Endometrial microvascular endothelial cells (primary cell): ENCODE results near the gene GALM. TPM values are rescaled to one million over a fixed set of nuclear protein-coding genes. Genes with fewer than 3 reads are reported as not detected.
"Not testable (repeated sequence)": the region's sequence is repeated elsewhere in the genome, so short reads cannot be mapped to it uniquely, and the experiment has no call there.

ENCODE experiments used
- in situ Hi-C: cut with HindIII; loops from 2 replicates; pipeline ENCODE4 v1.10.0; 2017; ENCODE audit warnings: low sequenced_read_pairs, low pct_unique_long_range_greater_than_20kb; ENCODE audit errors: inconsistent ontology term
- total RNA-seq: library from RNA; depleted of rRNA; stranded (reverse); fragments of >200 nt; gene quantifications from one replicate; pipeline ENCODE4 v1.2.3, GENCODE V29; 2015; ENCODE audit errors: inconsistent ontology term

GALM gene
- total RNA-seq, 1 donor from 2014 or later = 9.8 TPM

GRCh38 chr2:38643683-38644511, 22.0 kb upstream of the GALM start:
- in situ Hi-C loops = not testable (repeated sequence)

- in situ Hi-C loops = no loop called here
Observed at GRCh38 chr2:38648107-38648761, 17.7 kb upstream of the GALM start.

GRCh38 chr2:38649176-38649728, 16.7 kb upstream of the GALM start:
- in situ Hi-C loops = no loop called here

DNA sequence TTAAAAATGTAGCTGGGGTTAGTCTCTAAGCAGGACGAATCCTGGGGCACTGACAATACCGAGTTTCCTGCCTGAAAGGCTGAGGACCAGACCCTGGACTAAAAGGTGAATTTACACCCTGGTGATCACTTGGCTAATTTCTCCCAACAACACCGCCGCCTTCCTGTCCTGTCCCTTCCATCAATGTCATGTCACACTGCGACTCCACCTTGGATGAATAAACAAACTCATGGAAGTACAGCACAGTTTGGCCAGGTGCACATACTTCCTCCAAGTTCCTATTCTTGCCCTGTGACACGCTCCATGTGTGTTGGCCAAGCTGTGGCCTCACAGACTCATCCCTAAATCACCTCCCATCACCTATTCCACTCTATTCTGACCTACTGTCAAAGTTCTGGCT, 15.9 kb upstream of the GALM start:
- in situ Hi-C loops = no loop called here

DNA sequence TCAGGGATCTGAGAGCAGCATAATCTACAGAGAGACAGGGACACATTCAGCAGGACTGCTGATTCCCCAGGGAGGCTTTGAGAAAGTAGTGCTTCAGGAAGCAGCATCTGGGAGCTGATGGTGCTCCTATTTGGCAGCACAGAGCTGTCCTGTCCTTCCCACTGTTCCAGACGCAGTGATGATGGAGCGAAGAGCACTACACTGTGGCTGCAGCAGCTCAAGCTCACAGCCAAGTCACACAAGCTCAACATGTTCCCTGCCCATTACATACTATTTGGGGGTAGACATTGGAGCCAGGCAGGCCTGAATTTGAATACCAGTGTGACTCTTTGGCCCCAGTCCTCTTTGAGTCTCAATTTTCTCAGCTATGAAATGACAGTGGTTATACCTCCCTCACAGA, 15.2 kb upstream of the GALM start:
- in situ Hi-C loops = no loop called here

GRCh38 chr2:38652431-38653273, 13.3 kb upstream of the GALM start:
- in situ Hi-C loops = no loop called here

DNA sequence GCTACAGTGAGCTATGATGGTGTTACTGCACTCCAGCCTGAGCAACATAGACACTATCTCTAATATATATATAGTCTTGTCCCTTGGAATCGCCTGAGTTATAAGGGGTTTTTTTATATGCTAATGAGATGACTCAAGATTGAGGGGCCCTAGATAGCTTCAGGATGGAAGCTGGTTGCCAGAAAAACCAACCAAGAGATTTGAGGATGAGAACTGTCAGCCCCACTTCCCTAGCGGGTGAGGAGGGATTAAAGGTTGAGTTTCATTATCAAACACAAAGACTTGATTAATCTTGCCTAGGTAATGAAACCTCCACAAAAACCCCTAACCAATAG, 12.6 kb upstream of the GALM start:
- in situ Hi-C loops = no loop called here

DNA sequence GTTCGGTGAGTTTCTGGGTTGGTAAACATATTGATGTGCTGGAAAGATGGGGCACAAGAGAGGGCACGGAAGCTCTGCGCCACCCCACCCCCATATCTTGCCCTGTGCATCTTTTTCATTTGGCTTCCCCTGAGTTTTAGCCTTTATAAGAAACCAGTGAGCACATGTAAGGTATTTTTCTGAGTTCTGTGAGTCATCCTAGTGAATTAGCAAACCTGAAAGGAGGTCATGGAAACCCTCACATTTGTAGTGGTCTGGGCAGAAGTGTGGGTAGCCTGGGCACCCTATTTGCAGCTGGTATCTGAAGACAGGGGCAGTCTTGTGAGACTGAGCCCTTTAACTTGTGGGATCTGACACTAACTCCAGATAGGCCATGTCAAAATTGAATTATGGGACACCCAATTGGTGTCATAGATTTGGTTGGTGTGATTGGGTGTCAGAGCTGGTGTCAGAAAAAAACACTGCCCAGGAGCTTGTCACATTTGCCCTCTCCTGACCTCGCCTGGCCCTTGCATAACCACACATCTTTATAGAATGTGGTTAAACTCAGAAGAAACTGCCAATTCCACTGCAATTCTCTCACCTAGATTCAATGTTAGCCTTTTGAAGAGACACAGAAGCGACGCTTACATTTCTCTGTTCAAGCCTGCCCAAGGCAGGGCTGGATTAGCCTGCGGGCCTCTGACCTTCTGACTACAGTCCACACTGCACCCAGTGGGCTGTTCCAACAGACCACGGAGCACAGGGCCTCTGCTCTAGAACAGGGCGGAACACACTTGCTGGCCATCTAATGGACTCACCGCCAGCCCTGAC, 12.0 kb upstream of the GALM start:
- in situ Hi-C loops = no loop called here

DNA sequence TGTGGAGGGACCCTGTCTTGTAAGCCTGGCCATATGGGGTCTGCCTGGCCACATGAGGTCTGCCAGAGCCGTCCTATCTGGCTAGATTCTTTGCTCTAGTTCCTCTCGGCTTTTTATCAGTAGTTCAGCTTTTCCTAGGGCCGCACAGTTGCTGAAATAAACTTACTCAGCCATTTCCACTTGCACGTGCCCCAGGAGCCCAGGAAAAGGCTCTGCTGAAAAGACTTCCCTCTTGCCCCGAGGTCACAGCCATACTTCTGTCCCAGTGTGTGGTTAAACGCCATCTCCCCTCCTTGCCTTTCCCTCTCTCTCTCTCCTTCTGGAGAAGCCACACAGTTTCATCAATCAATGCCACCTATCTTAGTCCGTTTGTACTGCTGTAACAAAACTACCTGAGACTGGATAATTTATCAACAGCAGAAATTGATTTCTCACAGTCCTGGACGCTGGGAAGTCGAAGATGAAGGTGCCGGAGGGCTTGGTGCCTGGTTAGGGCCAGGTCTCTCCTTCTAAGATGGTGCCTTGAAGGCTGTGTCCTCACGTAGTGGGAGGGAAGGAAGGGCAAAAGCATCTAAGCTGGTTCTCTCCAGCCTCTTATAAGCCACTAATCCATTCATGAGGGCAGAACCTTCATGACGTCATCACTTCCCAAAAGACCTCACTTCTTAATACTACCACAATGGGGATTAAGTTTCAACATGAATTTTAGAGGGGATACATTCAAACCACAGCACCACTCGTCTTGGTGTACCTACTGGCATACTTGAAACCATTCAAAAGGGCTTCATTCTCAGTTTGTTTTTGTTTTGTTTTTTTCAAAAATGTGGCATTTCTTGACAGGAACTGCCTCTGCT, 11.2 kb upstream of the GALM start:
- in situ Hi-C loops = no loop called here

- in situ Hi-C loops = no loop called here
Observed at GRCh38 chr2:38655441-38655840, 10.5 kb upstream of the GALM start.

GRCh38 chr2:38656866-38657480, 8.9 kb upstream of the GALM start:
- in situ Hi-C loops = no loop called here

GRCh38 chr2:38658613-38659012, 7.3 kb upstream of the GALM start:
- in situ Hi-C loops = no loop called here

DNA sequence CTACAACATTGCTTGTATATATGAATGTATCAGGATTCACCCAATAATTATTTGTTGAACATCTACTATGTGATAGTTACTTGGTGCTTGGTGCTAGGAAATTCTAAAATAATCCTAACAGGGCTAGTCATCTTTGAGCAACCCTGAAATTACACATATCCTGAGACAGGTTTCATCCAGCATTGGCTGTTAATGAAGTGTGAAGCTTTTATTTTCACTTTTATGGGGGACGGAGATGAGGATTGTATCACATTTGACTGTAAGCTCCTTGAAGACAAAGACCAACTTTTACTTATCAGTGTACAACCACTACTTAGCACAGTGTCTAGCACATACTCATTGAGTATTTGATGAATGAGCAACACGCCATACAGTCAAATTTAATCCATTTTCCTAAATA, 6.8 kb upstream of the GALM start:
- in situ Hi-C loops = no loop called here

DNA sequence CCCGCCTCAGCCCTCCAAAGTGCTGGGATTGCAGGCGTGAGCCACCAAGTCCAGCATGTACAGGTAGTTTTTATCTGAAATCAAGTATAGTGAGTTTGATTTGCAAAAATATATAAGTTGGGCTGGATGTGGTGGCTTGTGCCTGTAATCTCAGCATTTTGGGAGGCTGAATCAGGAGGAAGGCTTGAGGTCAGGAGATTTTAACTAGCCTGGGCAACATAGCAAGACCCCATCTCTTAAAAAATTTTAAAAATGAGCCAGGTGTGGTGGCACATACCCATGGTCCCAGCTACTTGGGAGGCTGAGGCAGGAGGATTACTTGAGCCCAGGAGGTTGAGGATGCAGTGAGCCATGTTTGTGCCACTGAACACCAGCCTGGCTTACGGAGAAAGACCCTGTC, 5.6 kb upstream of the GALM start:
- in situ Hi-C loops = no loop called here

DNA sequence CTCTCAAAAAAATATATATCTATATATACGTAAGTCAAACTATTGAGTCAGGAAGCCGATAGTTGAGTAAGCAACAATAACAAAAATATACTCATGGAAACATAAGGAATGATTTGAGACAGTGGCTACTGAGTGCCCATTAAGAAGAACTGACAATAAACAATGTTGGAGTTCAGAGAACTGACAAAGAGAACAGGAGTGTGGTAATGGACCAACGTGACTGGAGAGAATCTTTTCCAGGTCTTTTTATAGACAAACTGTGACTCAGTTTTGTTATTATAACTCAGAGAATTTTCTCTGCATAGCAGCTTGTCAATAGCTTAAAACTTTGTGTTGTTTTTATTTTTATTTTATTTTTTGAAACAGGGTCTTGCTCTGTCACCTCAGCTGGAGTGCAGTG, 4.6 kb upstream of the GALM start:
- in situ Hi-C loops = no loop called here

DNA sequence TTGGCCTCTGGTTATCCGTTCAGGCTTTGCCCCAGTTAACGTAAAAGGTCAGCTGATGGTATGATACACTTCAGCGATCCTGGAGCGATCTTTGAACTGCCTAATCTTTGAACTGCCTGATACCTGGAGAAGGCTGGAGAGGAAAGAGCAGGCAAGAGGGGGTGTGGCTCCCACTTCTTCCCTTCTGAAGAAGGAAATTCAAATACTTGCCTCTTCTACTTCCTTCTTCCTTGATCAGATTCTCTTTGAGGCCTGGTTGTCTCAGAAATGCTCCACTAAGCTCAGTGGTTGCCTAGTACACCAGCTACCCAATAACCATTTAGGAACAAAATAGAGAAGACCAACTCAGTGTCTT, 619 bp downstream of the GALM start:
- in situ Hi-C loops = no loop called here

GRCh38 chr2:38668092-38668491, 2.2 kb downstream of the GALM start:
- in situ Hi-C loops = no loop called here
